Chondrocyte (in vitro differentiated cells): ENCODE data around the gene TECPR2. TPM values are rescaled to one million over a fixed set of nuclear protein-coding genes. Genes with fewer than 3 reads are reported as not detected.

Experiments used
- DNase-seq: peaks from one replicate; pipeline ENCODE4 v3.0.0; 2021; ENCODE audit warnings: mixed read lengths, low spot score
- H3K27ac Mint-ChIP-seq: one replicate; pipeline ENCODE4 v1.8.0; 2021; ENCODE audit warnings: mild to moderate bottlenecking, moderate library complexity, mixed read lengths; ENCODE audit not compliant: unreplicated experiment
- H3K27me3 Mint-ChIP-seq: 2 replicates; pipeline ENCODE4 v1.8.0; 2021; ENCODE audit warnings: low read depth, mixed read lengths
- H3K36me3 Mint-ChIP-seq: 2 replicates; pipeline ENCODE4 v1.8.0; 2021; ENCODE audit warnings: low read depth, mixed read lengths
- H3K4me1 Mint-ChIP-seq: 2 replicates; pipeline ENCODE4 v1.8.0; 2021; ENCODE audit warnings: low read depth, mild to moderate bottlenecking, mixed read lengths
- H3K4me3 Mint-ChIP-seq: one replicate; pipeline ENCODE4 v1.8.0; 2021; ENCODE audit warnings: mild to moderate bottlenecking, moderate library complexity, mixed read lengths; ENCODE audit not compliant: unreplicated experiment
- H3K9me3 Mint-ChIP-seq: 2 replicates; pipeline ENCODE4 v1.8.0; 2021; ENCODE audit warnings: low read depth, mixed read lengths
- total RNA-seq: library from RNA; stranded (reverse); gene quantifications from 3 replicates; pipeline ENCODE4 v1.2.1, GENCODE V29; 2021
- TF ChIP-seq, protein P1 (sequence below): fragments of 200-600 bp; sonication (generic); IDR thresholded peaks from 2 replicates; pipeline ENCODE4 v1.5.0; 2021; ENCODE audit warnings: antibody characterized with exemption, mild to moderate bottlenecking, moderate library complexity

TECPR2 gene
- total RNA-seq, 1 donor from 2014 or later: 32.2 TPM

- Mint-ChIP-seq H3K27me3 (no peaks in the 10 kb centered on the region), H3K4me3 (no peak overlapping the region), H3K27ac (no peak overlapping the region), H3K9me3 (no peaks in the 10 kb centered on the region), H3K36me3 (peaks cover 9% of the 10 kb centered on the region), H3K4me1 (peaks cover 7% of the 10 kb centered on the region)
- TF ChIP-seq, protein P1, sequence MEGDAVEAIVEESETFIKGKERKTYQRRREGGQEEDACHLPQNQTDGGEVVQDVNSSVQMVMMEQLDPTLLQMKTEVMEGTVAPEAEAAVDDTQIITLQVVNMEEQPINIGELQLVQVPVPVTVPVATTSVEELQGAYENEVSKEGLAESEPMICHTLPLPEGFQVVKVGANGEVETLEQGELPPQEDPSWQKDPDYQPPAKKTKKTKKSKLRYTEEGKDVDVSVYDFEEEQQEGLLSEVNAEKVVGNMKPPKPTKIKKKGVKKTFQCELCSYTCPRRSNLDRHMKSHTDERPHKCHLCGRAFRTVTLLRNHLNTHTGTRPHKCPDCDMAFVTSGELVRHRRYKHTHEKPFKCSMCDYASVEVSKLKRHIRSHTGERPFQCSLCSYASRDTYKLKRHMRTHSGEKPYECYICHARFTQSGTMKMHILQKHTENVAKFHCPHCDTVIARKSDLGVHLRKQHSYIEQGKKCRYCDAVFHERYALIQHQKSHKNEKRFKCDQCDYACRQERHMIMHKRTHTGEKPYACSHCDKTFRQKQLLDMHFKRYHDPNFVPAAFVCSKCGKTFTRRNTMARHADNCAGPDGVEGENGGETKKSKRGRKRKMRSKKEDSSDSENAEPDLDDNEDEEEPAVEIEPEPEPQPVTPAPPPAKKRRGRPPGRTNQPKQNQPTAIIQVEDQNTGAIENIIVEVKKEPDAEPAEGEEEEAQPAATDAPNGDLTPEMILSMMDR: no peak
- DNase-seq: no peak
These were observed 136.0 kb downstream of the TECPR2 start for GRCh38 chr14:102498678-102499265.

DNA sequence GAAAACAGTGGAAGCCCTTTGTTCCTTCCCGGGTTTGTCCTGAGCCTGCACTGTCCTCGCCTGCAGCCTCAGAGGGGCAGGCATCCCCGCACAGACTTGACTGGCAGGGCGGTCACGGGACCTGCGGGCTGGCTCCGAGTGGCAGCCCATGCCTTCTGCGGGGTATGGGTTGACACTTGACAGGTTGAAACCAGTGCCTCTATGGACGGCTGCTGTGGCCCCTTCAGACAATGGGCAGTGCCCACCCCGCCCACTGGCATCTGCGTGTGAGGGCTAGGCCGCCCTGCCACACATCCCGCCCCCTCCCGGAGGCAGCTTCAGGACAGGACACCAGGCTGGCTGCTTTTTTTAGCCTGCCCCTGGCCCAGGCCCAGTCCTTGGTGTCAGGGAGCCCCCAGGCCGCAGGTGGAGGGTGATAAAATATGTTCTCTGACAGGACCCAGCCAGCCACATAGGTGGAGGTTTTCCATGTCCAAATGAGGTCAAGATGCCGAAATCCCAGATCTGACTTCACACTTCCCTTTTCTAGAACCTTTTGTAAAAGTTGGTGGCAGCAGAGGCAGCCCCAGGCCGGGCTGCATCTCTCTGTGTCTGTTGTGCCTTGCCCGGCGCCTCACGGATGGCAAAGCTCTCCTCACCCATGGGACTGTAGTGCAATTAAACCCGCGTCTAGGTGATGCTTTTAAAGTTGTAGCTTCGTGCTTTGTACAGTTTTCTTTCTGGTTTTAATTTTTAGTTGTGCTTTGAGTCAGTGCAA lies 136.8 kb downstream of the TECPR2 start:
- Mint-ChIP-seq H3K4me3 (no peak overlapping the region), H3K27me3 (no peaks in the 10 kb centered on the region), H3K4me1 (peaks cover 7% of the 10 kb centered on the region), H3K9me3 (no peaks in the 10 kb centered on the region), H3K27ac (no peak overlapping the region), H3K36me3 (peaks cover 9% of the 10 kb centered on the region)
- TF ChIP-seq, protein P1: no peak
- DNase-seq: peak; percentile 72

DNA sequence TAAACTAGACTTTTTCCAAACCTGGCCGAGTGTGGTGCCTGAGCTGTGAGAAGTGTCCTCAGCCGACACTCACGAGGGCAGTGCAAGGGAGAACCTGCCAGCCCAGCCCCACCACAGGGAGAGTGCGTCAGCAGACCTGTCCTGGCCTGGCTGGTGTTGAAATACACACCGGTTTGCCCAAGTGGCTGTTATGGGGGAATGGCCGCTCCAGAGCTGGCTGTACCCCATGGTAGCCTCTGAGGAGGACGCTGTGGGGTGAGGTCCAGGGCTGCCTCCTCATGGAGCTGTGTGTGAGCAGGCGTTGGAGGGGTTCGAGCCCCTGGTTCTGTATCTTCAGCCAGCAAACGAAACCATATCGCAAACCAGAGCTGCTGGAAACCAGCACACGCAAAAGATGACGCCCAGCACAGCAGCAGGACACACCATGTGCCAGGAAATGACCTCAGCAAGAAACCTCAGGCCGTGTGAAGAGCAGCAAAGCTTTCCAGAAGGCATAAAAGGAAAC lies 137.5 kb downstream of the TECPR2 start:
- DNase-seq: peak; percentile 82
- Mint-ChIP-seq H3K27me3 (no peaks in the 10 kb centered on the region), H3K36me3 (peaks cover 9% of the 10 kb centered on the region)

DNA sequence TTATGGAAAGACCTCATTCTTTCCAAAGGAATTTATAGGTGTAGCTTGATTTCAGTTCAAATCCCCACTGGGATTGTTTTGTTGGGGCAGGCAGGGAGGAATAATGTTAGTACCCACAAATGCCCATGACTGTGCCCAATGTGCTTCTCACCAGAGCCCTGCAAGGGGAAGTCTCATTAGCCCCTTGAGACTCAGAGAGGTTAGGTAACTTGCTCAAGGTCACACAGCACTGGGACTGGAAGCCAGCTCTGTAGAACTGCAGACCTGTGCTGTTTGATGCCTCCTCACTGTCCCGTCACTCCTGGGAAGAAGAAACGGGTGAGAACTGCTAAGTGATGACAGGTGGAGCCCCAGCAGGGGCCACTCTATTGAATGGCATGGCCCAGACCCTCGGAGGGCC lies 138.0 kb downstream of the TECPR2 start:
- Mint-ChIP-seq H3K9me3 (no peaks in the 10 kb centered on the region), H3K27ac (no peak overlapping the region), H3K27me3 (no peaks in the 10 kb centered on the region), H3K4me1 (peaks cover 7% of the 10 kb centered on the region), H3K4me3 (no peak overlapping the region), H3K36me3 (peaks cover 9% of the 10 kb centered on the region)
- no peak for DNase-seq
- TF ChIP-seq, protein P1: no peak

More for the DNA sequence above, 137.5 kb downstream of the TECPR2 start:
- peaks cover 7% of the 10 kb centered on the region for H3K4me1 Mint-ChIP-seq
- H3K4me3 Mint-ChIP-seq: no peak overlapping the region
- no peaks in the 10 kb centered on the region for H3K9me3 Mint-ChIP-seq
- TF ChIP-seq, protein P1: no peak
- H3K27ac Mint-ChIP-seq: no peak overlapping the region

DNA sequence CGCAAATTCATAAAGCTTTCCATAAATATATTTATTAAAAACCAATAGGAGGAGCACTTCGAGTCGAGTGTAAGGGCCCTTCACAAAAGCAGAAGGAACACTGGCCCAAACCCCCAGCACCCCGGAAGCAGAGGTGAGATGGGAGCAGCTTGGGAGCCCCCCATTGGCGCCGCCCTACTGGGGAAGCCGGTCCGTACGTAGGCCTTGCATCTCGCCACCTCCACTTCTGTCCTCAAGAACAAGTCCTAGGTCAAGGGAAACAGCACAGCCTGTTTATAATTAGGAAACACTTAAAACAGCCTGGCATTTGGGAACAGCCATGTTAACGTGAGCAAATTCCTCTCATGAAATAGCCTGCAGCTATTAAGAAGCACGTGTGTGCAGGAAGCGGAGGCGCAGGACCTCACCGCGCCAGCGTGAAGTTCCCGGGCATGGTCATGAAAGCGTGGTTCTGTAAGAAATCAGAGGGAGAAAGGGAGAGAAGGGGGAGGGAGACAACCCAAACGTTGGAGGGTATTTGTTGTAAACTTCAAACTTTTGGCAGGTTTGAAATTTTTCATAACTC lies 139.1 kb downstream of the TECPR2 start:
- Mint-ChIP-seq H3K27ac (no peak overlapping the region), H3K4me3 (no peak overlapping the region), H3K27me3 (no peaks in the 10 kb centered on the region), H3K9me3 (no peaks in the 10 kb centered on the region), H3K36me3 (peaks cover 9% of the 10 kb centered on the region), H3K4me1 (peaks cover 7% of the 10 kb centered on the region)
- TF ChIP-seq, protein P1: peak; percentile 37
- DNase-seq: no peak
